GM04504 (cell line): ENCODE results near the gene IQCH.

Source experiments
- DNase-seq: peaks from one replicate; pipeline ENCODE4 v3.0.0-alpha.2; 2012; ENCODE audit warnings: low read depth

The IQCH gene

GRCh38 chr15:67303490-67304363, 49.1 kb downstream of the IQCH start:
- DNase-seq: peak; percentile 8

- no peak for DNase-seq
Observed at GRCh38 chr15:67304778-67305177, 50.2 kb downstream of the IQCH start.

GRCh38 chr15:67305506-67305905, 50.9 kb downstream of the IQCH start:
- no peak for DNase-seq

- DNase-seq: no peak
Observed at GRCh38 chr15:67307156-67307555, 52.6 kb downstream of the IQCH start.

- no peak for DNase-seq
Observed at GRCh38 chr15:67307889-67308597, 53.5 kb downstream of the IQCH start.

GRCh38 chr15:67311731-67312130, 57.1 kb downstream of the IQCH start:
- no peak for DNase-seq

- no peak for DNase-seq
Observed at GRCh38 chr15:67319961-67320360, 65.4 kb downstream of the IQCH start.

GRCh38 chr15:67321352-67321751, 66.8 kb downstream of the IQCH start:
- DNase-seq: no peak

- DNase-seq: no peak
Observed at GRCh38 chr15:67322481-67322880, 67.9 kb downstream of the IQCH start.

- no peak for DNase-seq
Observed at GRCh38 chr15:67327312-67327711, 72.7 kb downstream of the IQCH start.

- DNase-seq: no peak
Observed at GRCh38 chr15:67327737-67328136, 73.2 kb downstream of the IQCH start.

- DNase-seq: no peak
Observed at GRCh38 chr15:67329984-67330733, 75.6 kb downstream of the IQCH start.

GRCh38 chr15:67331676-67332075, 77.1 kb downstream of the IQCH start:
- DNase-seq: peak; percentile 15

GRCh38 chr15:67335026-67335425, 80.4 kb downstream of the IQCH start:
- DNase-seq: no peak

GRCh38 chr15:67335534-67336222, 81.1 kb downstream of the IQCH start:
- DNase-seq: no peak

GRCh38 chr15:67340630-67341029, 86.0 kb downstream of the IQCH start:
- DNase-seq: no peak

GRCh38 chr15:67341539-67341938, 87.0 kb downstream of the IQCH start:
- no peak for DNase-seq

GRCh38 chr15:67343206-67343605, 88.6 kb downstream of the IQCH start:
- DNase-seq: no peak

- no peak for DNase-seq
Observed at GRCh38 chr15:67349634-67350033, 95.0 kb downstream of the IQCH start.

GRCh38 chr15:67350042-67350441, 95.5 kb downstream of the IQCH start:
- DNase-seq: no peak

- DNase-seq: no peak
Observed at GRCh38 chr15:67358391-67358790, 103.8 kb downstream of the IQCH start.

- no peak for DNase-seq
Observed at GRCh38 chr15:67358812-67359211, 104.2 kb downstream of the IQCH start.
